ENCODE data around the gene ACKR2.

Gene ACKR2

GRCh38 chr3:42786212-42786611, 23.0 kb upstream of the ACKR2 start:
- DNase-seq (ENCODE audit: insufficient read length, low spot score), result no peak

GRCh38 chr3:42786631-42787030, 22.6 kb upstream of the ACKR2 start:
- no peak for TF ChIP-seq POLR2A (IDR thresholded peaks at IDR 0.05; ENCODE audit: low read depth, low read length)
- no peak for DNase-seq (ENCODE audit: insufficient read length, low spot score)
- no peak for FAIRE-seq

More at GRCh38 chr3:42786212-42786611, 23.0 kb upstream of the ACKR2 start:
- no peak for FAIRE-seq
- TF ChIP-seq POLR2A (IDR thresholded peaks at IDR 0.05; ENCODE audit: low read depth, low read length), result no peak

- TF ChIP-seq POLR2A (IDR thresholded peaks at IDR 0.05; ENCODE audit: low read depth, low read length), result no peak
- FAIRE-seq, result no peak
- no peak for DNase-seq (ENCODE audit: insufficient read length, low spot score)
Observed at GRCh38 chr3:42790714-42791229, 18.5 kb upstream of the ACKR2 start.

- FAIRE-seq, result no peak
- TF ChIP-seq POLR2A (IDR thresholded peaks at IDR 0.05; ENCODE audit: low read depth, low read length), result no peak
- no peak for DNase-seq (ENCODE audit: insufficient read length, low spot score)
Observed at GRCh38 chr3:42795621-42796181, 13.5 kb upstream of the ACKR2 start.

GRCh38 chr3:42796332-42796885, 12.8 kb upstream of the ACKR2 start:
- DNase-seq (ENCODE audit: insufficient read length, low spot score), result no peak
- FAIRE-seq, result no peak
- no peak for TF ChIP-seq POLR2A (IDR thresholded peaks at IDR 0.05; ENCODE audit: low read depth, low read length)

- FAIRE-seq (no peak), DNase-seq (ENCODE audit: insufficient read length, low spot score) (no peak)
- TF ChIP-seq POLR2A (IDR thresholded peaks at IDR 0.05; ENCODE audit: low read depth, low read length), result no peak
Observed at GRCh38 chr3:42799376-42799775, 9.9 kb upstream of the ACKR2 start.

- no peak for DNase-seq (ENCODE audit: insufficient read length, low spot score)
- no peak for TF ChIP-seq POLR2A (IDR thresholded peaks at IDR 0.05; ENCODE audit: low read depth, low read length)
- no peak for FAIRE-seq
Observed at GRCh38 chr3:42800251-42800650, 9.0 kb upstream of the ACKR2 start.

GRCh38 chr3:42801048-42801620, 8.1 kb upstream of the ACKR2 start:
- no peak for FAIRE-seq
- no peak for DNase-seq (ENCODE audit: insufficient read length, low spot score)
- TF ChIP-seq POLR2A (IDR thresholded peaks at IDR 0.05; ENCODE audit: low read depth, low read length), result no peak

- no peak for DNase-seq (ENCODE audit: insufficient read length, low spot score)
- TF ChIP-seq POLR2A (IDR thresholded peaks at IDR 0.05; ENCODE audit: low read depth, low read length), result no peak
- FAIRE-seq, result no peak
Observed at GRCh38 chr3:42801784-42802183, 7.5 kb upstream of the ACKR2 start.

GRCh38 chr3:42802876-42803413, 6.3 kb upstream of the ACKR2 start:
- TF ChIP-seq POLR2A (IDR thresholded peaks at IDR 0.05; ENCODE audit: low read depth, low read length), result no peak
- no peak for FAIRE-seq
- DNase-seq (ENCODE audit: insufficient read length, low spot score), result no peak

- FAIRE-seq, result no peak
- DNase-seq (ENCODE audit: insufficient read length, low spot score), result peak; percentile 34
- no peak for TF ChIP-seq POLR2A (IDR thresholded peaks at IDR 0.05; ENCODE audit: low read depth, low read length)
Observed at GRCh38 chr3:42803414-42804105, 5.7 kb upstream of the ACKR2 start.

- FAIRE-seq (peak; percentile 79), DNase-seq (ENCODE audit: insufficient read length, low spot score) (peak; percentile 92)
- peak; percentile 59 for TF ChIP-seq POLR2A (IDR thresholded peaks at IDR 0.05; ENCODE audit: low read depth, low read length)
Observed at GRCh38 chr3:42804106-42804830, 5.0 kb upstream of the ACKR2 start, which contains the start of gene HIGD1A. TSS of gene HIGD1A (minus strand) at chr3:42804490. CDS start at chr3:42794253, 10,237 bp downstream.

- TF ChIP-seq POLR2A (IDR thresholded peaks at IDR 0.05; ENCODE audit: low read depth, low read length), result no peak
- DNase-seq (ENCODE audit: insufficient read length, low spot score) (no peak), FAIRE-seq (no peak)
Observed at GRCh38 chr3:42804831-42805132, 4.5 kb upstream of the ACKR2 start.
